GM12878 (cell line): ENCODE measurements around the gene IFITM1. TPM values are rescaled to one million over a fixed set of nuclear protein-coding genes. Genes with fewer than 3 reads are reported as not detected.
A peak's percentile ranks its signal among the peaks of the same experiment; 100 is the strongest.
"Not testable (repeated sequence)": the region's sequence is repeated elsewhere in the genome, so short reads cannot be mapped to it uniquely, and the experiment has no call there.

Experiments
- ATAC-seq: fragments of 200-7000 bp; cut with Tn5 transposase; 3 replicates; pipeline ENCODE4 v1.9.1; 2020; ENCODE audit warnings: mild to moderate bottlenecking, moderate library complexity
- BruUV-seq: library from RNA; stranded (reverse); fragments of 400-500 nt; replicated peaks from 2 replicates; lab custom pipeline; 2021; lab: Mats Ljungman, UMichigan
- CTCF ChIA-PET: fragments of 300-600 bp; sonication (Branson Sonifier 250); formaldehyde crosslinking; extraction: SDS; loops from one replicate; lab custom pipeline; 2021; ENCODE audit warnings: inconsistent platforms; lab: Yijun Ruan, JAX
- POLR2A ChIA-PET: fragments of 350-600 bp; formaldehyde crosslinking; extraction: SDS; loops from one replicate; lab custom pipeline; 2021; ENCODE audit warnings: inconsistent platforms; lab: Charles Lee
- RAD21 ChIA-PET: fragments of 300-600 bp; sonication (Branson Sonifier 250); formaldehyde crosslinking; loops from one replicate; lab custom pipeline; 2023; ENCODE audit warnings: antibody characterized with exemption; ENCODE audit not compliant: unreplicated experiment; lab: Charles Lee
- SMC1A ChIA-PET: fragments of 300-600 bp; sonication (Branson Sonifier 250); formaldehyde crosslinking; loops from one replicate; lab custom pipeline; 2023; ENCODE audit not compliant: unreplicated experiment, uncharacterized antibody; lab: Charles Lee
- DNase-seq: peaks from one replicate; pipeline ENCODE4 v3.0.0-alpha.2; 2011; ENCODE audit warnings: low read depth, low spot score
- FAIRE-seq: peaks from 3 replicates; lab custom pipeline; 2011; peaks lifted over from hg19 to GRCh38; lab: Jason Lieb, UNC
- H2AFZ ChIP-seq: 2 replicates; pipeline ENCODE4 v1.6.0; 2011; ENCODE audit warnings: low read depth, low read length, control low read depth; ENCODE audit not compliant: control insufficient read depth
- H3K27ac ChIP-seq: 2 replicates; pipeline ENCODE4 v1.5.1; 2011; ENCODE audit warnings: control low read depth; ENCODE audit not compliant: control insufficient read depth, insufficient read depth
- H3K27me3 ChIP-seq, 2 experiments: replicated peaks in 1 of 2; 2 replicates each; pipeline versions ENCODE4 v1.6.0 to v1.6.1; 2011; ENCODE audit warnings: low read length in 1 of 2; ENCODE audit not compliant: control insufficient read depth in 2 of 2, insufficient read depth in 2 of 2
- H3K36me3 ChIP-seq, 2 experiments: 2 replicates each; pipeline ENCODE4 v1.5.1; 2011; ENCODE audit warnings: low read length in 1 of 2; ENCODE audit not compliant: control insufficient read depth in 2 of 2, insufficient read depth in 2 of 2
- H3K4me1 ChIP-seq: 2 replicates; pipeline ENCODE4 v1.6.1; 2011; ENCODE audit warnings: mild to moderate bottlenecking, low read length, moderate library complexity, mixed read lengths; ENCODE audit not compliant: control insufficient read depth, insufficient read depth
- H3K4me2 ChIP-seq: 2 replicates; pipeline ENCODE4 v1.6.0; 2011; ENCODE audit warnings: control low read depth; ENCODE audit not compliant: control insufficient read depth, insufficient read depth
- H3K4me3 ChIP-seq: fragments of 200-600 bp; sonication (generic); 2 replicates; pipeline ENCODE4 v1.5.1; 2016
- H3K79me2 ChIP-seq: 2 replicates; pipeline ENCODE4 v1.6.0; 2011; ENCODE audit warnings: low read length; ENCODE audit not compliant: control insufficient read depth, insufficient read depth
- H3K9ac ChIP-seq: 2 replicates; pipeline ENCODE4 v1.8.0; 2011; ENCODE audit warnings: low read length, control low read depth, mixed read lengths; ENCODE audit not compliant: control insufficient read depth, insufficient read depth
- H3K9me3 ChIP-seq: replicated peaks from 3 replicates; pipeline ENCODE4 v1.5.1; 2011; ENCODE audit warnings: mild to moderate bottlenecking, low read length; ENCODE audit not compliant: control insufficient read depth, insufficient read depth
- H4K20me1 ChIP-seq: 2 replicates; pipeline ENCODE4 v1.6.0; 2011; ENCODE audit not compliant: control insufficient read depth, insufficient read depth
- GATAD2B ChIP-seq: fragments of 450-650 bp; conservative IDR thresholded peaks from 2 replicates; pipeline ENCODE4 v1.6.1; 2017; ENCODE audit warnings: low read depth, mild to moderate bottlenecking, moderate library complexity
- NR2F1 ChIP-seq: fragments of 450-650 bp; conservative IDR thresholded peaks from 2 replicates; pipeline ENCODE4 v1.6.1; 2017; ENCODE audit warnings: mild to moderate bottlenecking
- PAX5 ChIP-seq: IDR thresholded peaks from 2 replicates; pipeline ENCODE4 v1.6.1; 2011; ENCODE audit warnings: low read depth, low read length, borderline replicate concordance
- POLR2AphosphoS2 ChIP-seq: IDR thresholded peaks from 2 replicates; pipeline ENCODE4 v1.6.1; 2011; ENCODE audit warnings: low read depth, mild to moderate bottlenecking, low read length, improper control_type of control experiment, moderate library complexity
- SP1 ChIP-seq: IDR thresholded peaks from one replicate; pipeline ENCODE4 v1.6.1; 2011; ENCODE audit warnings: low read depth, low read length
- TCF12 ChIP-seq: IDR thresholded peaks from 2 replicates; pipeline ENCODE4 v1.6.1; 2011; ENCODE audit warnings: low read depth, mild to moderate bottlenecking, low read length
- TCF3 ChIP-seq: IDR thresholded peaks from 2 replicates; pipeline ENCODE4 v1.6.1; 2012; ENCODE audit warnings: low read depth, mild to moderate bottlenecking, low read length, borderline replicate concordance; ENCODE audit not compliant: insufficient read depth
- TCF7 ChIP-seq: IDR thresholded peaks from 2 replicates; pipeline ENCODE4 v1.6.1; 2014; ENCODE audit warnings: antibody characterized with exemption, borderline replicate concordance
- ZNF217 ChIP-seq: fragments of 450-650 bp; IDR thresholded peaks from 2 replicates; pipeline ENCODE4 v1.6.1; 2017; ENCODE audit warnings: antibody characterized with exemption, mild to moderate bottlenecking
- WGBS: methylation state at CpG from one replicate; pipeline ENCODE4 v1.1.6; 2016; ENCODE audit warnings: low lambda C conversion rate; ENCODE audit not compliant: insufficient replicate concordance, insufficient coverage; ENCODE audit errors: missing lambda C conversion rate; 5-methylcytosine and 5-hydroxymethylcytosine counted together
- in situ Hi-C: fragments of 300-500 bp; cut with MboI; formaldehyde crosslinking; loops from 9 replicates; pipeline ENCODE4 v1.14.3; 2018; ENCODE audit warnings: mixed read lengths
- intact Hi-C: fragments of 100-400 bp; cut with micrococcal nuclease; formaldehyde crosslinking; loops from one replicate; pipeline ENCODE4 v1.14.2; 2022; ENCODE audit not compliant: unreplicated experiment
- polyA plus RNA-seq, 11 experiments: library from polyadenylated mRNA; depleted of rRNA in 4 of 11; unstranded in 6 of 11; stranded (reverse) in 5 of 11; fragments of >200 nt; fragmentation: Nextera tagmentation in 4 of 11; fragmentation: Illumina TruSeq in 1 of 11; extraction: Ambion mirVana in 4 of 11; extraction: Trizol in 1 of 11; gene quantifications; 1 replicate in 1 of 11; 2 replicates in 10 of 11; pipeline versions ENCODE4 v1.2.1 to v1.2.3, GENCODE V29; 2011 to 2016; ENCODE audit warnings: inconsistent platforms in 2 of 11, missing spikeins in 2 of 11, low read depth in 1 of 11
- total RNA-seq, 4 experiments: library from RNA; depleted of rRNA in 3 of 4; stranded (reverse); fragments of >200 nt in 3 of 4; fragmentation: Illumina TruSeq in 1 of 4; extraction: Trizol in 1 of 4; gene quantifications; 2 replicates each; pipeline versions ENCODE4 v1.2.1 to v1.2.3, GENCODE V29; 2013 to 2021
- TF ChIP-seq, protein P1 (sequence below): fragments of 450-650 bp; formaldehyde crosslinking; IDR thresholded peaks from 2 replicates; pipeline ENCODE4 v1.4.0; 2020; ENCODE audit warnings: mild to moderate bottlenecking, moderate library complexity
- TF ChIP-seq, protein P2 (sequence below): fragments of 450-650 bp; IDR thresholded peaks from 2 replicates; pipeline ENCODE4 v1.6.1; 2016; ENCODE audit warnings: mild to moderate bottlenecking, moderate library complexity, borderline replicate concordance

The IFITM1 gene
- total and polyA plus RNA-seq, 10 of the 15 experiments (the other 5 are each of a cell fraction or from before 2014, with no cell fraction given): 396 to 2,788 (median 607) TPM

DNA sequence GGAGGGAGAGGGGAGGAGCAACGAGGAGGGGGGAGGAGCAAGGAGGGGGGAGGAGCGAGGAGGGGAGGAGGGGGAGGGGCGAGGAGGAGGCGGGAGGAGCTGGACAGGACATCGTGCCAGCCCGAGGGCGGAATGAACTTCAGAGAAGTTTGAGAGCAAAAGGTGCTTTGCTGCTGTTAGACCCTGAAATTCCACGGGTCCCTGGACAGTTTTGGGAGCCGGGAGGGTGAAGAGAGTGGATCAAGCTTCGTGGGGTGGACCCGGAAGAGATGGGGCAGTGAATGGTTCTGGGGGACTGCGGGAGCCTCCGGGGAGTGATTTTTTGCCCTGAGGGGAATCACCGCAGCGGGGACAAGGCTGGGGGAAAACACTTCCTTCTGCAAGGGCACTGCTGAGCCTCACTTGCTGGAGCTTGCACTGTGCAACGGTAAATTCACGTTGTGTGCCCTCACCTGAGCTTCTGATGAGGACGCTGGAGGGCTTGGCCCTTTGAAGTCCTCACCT lies 46.3 kb upstream of the IFITM1 start (continued):
- TF ChIP-seq, protein P1, sequence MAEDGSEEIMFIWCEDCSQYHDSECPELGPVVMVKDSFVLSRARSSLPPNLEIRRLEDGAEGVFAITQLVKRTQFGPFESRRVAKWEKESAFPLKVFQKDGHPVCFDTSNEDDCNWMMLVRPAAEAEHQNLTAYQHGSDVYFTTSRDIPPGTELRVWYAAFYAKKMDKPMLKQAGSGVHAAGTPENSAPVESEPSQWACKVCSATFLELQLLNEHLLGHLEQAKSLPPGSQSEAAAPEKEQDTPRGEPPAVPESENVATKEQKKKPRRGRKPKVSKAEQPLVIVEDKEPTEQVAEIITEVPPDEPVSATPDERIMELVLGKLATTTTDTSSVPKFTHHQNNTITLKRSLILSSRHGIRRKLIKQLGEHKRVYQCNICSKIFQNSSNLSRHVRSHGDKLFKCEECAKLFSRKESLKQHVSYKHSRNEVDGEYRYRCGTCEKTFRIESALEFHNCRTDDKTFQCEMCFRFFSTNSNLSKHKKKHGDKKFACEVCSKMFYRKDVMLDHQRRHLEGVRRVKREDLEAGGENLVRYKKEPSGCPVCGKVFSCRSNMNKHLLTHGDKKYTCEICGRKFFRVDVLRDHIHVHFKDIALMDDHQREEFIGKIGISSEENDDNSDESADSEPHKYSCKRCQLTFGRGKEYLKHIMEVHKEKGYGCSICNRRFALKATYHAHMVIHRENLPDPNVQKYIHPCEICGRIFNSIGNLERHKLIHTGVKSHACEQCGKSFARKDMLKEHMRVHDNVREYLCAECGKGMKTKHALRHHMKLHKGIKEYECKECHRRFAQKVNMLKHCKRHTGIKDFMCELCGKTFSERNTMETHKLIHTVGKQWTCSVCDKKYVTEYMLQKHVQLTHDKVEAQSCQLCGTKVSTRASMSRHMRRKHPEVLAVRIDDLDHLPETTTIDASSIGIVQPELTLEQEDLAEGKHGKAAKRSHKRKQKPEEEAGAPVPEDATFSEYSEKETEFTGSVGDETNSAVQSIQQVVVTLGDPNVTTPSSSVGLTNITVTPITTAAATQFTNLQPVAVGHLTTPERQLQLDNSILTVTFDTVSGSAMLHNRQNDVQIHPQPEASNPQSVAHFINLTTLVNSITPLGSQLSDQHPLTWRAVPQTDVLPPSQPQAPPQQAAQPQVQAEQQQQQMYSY (CRISPR knock-in tag): 0 out of 2 replicates have a peak, but pooled peaks have one; percentile 56
- no peak for TF ChIP-seq TCF7
- TF ChIP-seq POLR2AphosphoS2: 0 out of 2 replicates have a peak, but pooled peaks have one; percentile 56
- TF ChIP-seq, all 136 proteins: peak for 22

DNA sequence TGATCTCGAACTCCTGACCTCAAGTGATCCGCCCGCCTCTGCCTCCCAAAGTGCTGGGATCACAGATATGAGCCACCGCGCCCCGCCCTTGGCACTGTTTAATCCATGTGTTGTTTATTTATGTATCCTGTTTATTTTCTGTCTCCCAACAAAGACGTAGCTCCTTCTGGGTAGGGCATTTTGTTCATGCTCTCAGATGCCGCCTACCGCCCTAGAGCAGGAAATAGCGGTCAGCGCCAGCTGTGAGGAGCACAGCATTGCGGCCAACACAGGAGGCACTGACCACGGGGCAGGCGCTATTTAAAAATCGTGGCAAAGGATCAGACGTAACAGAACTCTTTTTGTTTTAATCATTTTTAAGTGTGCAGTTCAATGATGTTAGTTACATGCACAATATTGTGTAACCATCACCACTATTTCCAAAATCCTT lies 45.1 kb upstream of the IFITM1 start:
- CTCF ChIA-PET: interaction anchor here (0.7 to 4.2 kb wide), 8 partner anchors 11 to 175 kb away, joined by 3 to 37 read pairs (median 4); no protein-coding TSS in a partner anchor
- TF ChIP-seq TCF3 (peak; percentile 86), GATAD2B (peak; percentile 52; the same call in 1 of the 2 replicates), PAX5 (0 out of 2 replicates have a peak, but pooled peaks have one; percentile 47), NR2F1 (peak; percentile 44; the same call in 1 of the 2 replicates), SP1 (peak; percentile 40), ZNF217 (0 out of 2 replicates have a peak, but pooled peaks have one; percentile 30), TCF12 (peak; percentile 95)
- TF ChIP-seq, protein P2, sequence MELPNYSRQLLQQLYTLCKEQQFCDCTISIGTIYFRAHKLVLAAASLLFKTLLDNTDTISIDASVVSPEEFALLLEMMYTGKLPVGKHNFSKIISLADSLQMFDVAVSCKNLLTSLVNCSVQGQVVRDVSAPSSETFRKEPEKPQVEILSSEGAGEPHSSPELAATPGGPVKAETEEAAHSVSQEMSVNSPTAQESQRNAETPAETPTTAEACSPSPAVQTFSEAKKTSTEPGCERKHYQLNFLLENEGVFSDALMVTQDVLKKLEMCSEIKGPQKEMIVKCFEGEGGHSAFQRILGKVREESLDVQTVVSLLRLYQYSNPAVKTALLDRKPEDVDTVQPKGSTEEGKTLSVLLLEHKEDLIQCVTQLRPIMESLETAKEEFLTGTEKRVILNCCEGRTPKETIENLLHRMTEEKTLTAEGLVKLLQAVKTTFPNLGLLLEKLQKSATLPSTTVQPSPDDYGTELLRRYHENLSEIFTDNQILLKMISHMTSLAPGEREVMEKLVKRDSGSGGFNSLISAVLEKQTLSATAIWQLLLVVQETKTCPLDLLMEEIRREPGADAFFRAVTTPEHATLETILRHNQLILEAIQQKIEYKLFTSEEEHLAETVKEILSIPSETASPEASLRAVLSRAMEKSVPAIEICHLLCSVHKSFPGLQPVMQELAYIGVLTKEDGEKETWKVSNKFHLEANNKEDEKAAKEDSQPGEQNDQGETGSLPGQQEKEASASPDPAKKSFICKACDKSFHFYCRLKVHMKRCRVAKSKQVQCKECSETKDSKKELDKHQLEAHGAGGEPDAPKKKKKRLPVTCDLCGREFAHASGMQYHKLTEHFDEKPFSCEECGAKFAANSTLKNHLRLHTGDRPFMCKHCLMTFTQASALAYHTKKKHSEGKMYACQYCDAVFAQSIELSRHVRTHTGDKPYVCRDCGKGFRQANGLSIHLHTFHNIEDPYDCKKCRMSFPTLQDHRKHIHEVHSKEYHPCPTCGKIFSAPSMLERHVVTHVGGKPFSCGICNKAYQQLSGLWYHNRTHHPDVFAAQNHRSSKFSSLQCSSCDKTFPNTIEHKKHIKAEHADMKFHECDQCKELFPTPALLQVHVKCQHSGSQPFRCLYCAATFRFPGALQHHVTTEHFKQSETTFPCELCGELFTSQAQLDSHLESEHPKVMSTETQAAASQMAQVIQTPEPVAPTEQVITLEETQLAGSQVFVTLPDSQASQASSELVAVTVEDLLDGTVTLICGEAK: peak; percentile 18; the same call in 1 of the 2 replicates

More for the DNA sequence above, 45.1 kb upstream of the IFITM1 start:
- BruUV-seq: TSS peak; percentile 100
- H2AFZ ChIP-seq, FAIRE-seq, H3K27me3 ChIP-seq, H3K79me2 ChIP-seq, in situ Hi-C loops, H4K20me1 ChIP-seq, H3K36me3 ChIP-seq, H3K9me3 ChIP-seq: not testable (repeated sequence)
- intact Hi-C loops: loop anchor here (1.0 to 10.0 kb wide), 4 partner anchors 32 to 86 kb away; partner anchors contain the start of genes BET1L, PSMD13, RIC8A and SIRT3
- Histone ChIP-seq H3K4me1 (peaks cover 14% of the 10 kb centered on the region), H3K9ac (peak overlapping the region; percentile 71), H3K27ac (peak overlapping the region; percentile 88), H3K4me3 (peak overlapping the region; percentile 78), H3K4me2 (peak overlapping the region; percentile 89)
- ATAC-seq (peak; percentile 82), DNase-seq (peak; percentile 65)
- ChIA-PET POLR2A (interaction anchor here (0.6 to 2.5 kb wide), 9 partner anchors 18 to 86 kb away, joined by 3 to 35 read pairs (median 10); partner anchors contain the start of genes BET1L, PGGHG and RIC8A), RAD21 (interaction anchor here (0.7 to 2.2 kb wide), 9 partner anchors 11 to 139 kb away, joined by 3 to 36 read pairs (median 5); partner anchors contain the start of genes BET1L, PSMD13 and RIC8A), SMC1A (interaction anchor here (0.7 to 2.7 kb wide), 8 partner anchors 18 to 87 kb away, joined by 3 to 8 read pairs (median 4); partner anchors contain the start of genes BET1L and RIC8A)
- 2% methylated on average over 16 of the region's 16 CpGs for WGBS
